ENCODE results near the gene AGAP1. TPM values are rescaled to one million over a fixed set of nuclear protein-coding genes. Genes with fewer than 3 reads are reported as not detected.

AGAP1 gene
- total RNA-seq, 4 donors from 2014 or later, result 7.2 to 19.6 (median 15.2) TPM

DNA sequence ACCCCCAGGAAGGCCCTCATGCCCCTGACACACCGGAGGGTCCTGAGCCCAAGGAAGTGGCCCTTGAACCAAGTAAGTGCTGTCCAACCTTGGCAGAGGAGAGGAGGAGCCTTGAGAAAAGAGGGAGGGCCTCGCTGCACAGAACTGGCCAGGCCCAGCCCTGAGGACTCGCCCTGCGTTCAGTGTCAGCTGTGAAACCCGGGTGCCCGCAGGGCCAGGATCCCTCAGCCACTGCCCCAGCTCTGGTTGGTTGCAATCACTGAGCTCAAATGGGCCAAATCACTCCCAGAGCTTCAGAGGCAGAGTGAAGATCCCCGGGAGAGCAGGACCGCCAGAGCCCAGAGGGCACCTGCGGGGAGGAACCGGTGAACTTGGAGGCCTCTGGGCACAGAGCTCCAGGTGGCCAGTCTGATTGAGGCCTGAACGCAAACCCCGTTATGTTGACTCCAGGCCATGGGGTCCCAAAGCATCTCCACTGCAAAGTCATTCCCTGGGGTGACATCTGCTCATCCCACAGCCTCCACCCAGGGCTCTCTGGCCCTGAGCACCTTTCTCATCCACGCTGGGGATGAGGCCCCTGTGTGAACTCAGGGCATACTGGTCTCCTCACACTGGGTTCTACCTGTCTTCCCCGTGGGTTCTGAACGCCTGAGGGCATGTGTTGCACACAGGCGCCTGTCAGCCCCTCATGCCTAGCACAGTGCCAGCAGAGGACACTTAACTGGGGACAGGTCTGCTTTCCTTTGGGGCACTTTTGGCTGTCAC, 662.4 kb downstream of the AGAP1 start:
- Histone ChIP-seq H3K36me3 (no peaks in the 10 kb centered on the region), H3K4me1 (peaks cover 0 to 8% (median 0%) of the 10 kb centered on the region in 3 donors), H3K9me3 (peaks cover 0 to 20% (median 6%) of the 10 kb centered on the region in 3 donors), H3K27ac (no peak overlapping the region), H3K27me3 (peaks cover 0 to 61% (median 10%) of the 10 kb centered on the region in 4 donors), H3K4me3 (no peak overlapping the region)
- TF ChIP-seq POLR2A (IDR thresholded peaks at IDR 0.05), result no peak
- TF ChIP-seq, protein P1, sequence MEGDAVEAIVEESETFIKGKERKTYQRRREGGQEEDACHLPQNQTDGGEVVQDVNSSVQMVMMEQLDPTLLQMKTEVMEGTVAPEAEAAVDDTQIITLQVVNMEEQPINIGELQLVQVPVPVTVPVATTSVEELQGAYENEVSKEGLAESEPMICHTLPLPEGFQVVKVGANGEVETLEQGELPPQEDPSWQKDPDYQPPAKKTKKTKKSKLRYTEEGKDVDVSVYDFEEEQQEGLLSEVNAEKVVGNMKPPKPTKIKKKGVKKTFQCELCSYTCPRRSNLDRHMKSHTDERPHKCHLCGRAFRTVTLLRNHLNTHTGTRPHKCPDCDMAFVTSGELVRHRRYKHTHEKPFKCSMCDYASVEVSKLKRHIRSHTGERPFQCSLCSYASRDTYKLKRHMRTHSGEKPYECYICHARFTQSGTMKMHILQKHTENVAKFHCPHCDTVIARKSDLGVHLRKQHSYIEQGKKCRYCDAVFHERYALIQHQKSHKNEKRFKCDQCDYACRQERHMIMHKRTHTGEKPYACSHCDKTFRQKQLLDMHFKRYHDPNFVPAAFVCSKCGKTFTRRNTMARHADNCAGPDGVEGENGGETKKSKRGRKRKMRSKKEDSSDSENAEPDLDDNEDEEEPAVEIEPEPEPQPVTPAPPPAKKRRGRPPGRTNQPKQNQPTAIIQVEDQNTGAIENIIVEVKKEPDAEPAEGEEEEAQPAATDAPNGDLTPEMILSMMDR (IDR thresholded peaks at IDR 0.05), result no peak
- WGBS, 2 donors, result 33 to 79% methylated on average over 1 to 4 of the region's 16 CpGs
- no peak for DNase-seq
- intact Hi-C loops (cut with DNase I), result no loop called here

DNA sequence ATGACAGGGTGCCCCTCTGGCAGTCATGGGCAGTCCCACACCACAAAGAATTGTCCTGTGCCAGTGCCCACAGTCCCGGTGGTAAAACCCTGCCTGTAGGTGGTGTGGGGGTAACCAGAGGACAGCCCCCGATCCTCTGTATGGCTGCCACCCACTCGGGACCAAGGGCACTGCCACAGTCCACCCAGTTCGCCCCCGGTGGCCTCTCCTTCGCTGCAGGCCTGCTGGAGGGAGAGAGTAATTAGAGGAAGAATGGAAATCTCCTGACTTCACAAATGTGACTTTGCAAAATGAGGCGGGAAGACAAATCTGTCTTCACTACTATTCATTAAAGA, 663.0 kb downstream of the AGAP1 start:
- H3K9me3 ChIP-seq, result peaks cover 0 to 15% (median 6%) of the 10 kb centered on the region in 3 donors
- TF ChIP-seq, protein P1 (IDR thresholded peaks at IDR 0.05), result no peak
- no peak for TF ChIP-seq POLR2A (IDR thresholded peaks at IDR 0.05)
- peaks cover 0 to 63% (median 13%) of the 10 kb centered on the region in 4 donors for H3K27me3 ChIP-seq
- H3K36me3 ChIP-seq, result no peaks in the 10 kb centered on the region
- intact Hi-C loops (cut with DNase I), result no loop called here
- WGBS, 2 donors, result 79 to 80% methylated on average over 3 to 6 of the region's 7 CpGs
- no peak overlapping the region for H3K4me3 ChIP-seq
- H3K4me1 ChIP-seq, result peaks cover 0 to 11% (median 0%) of the 10 kb centered on the region in 3 donors
- DNase-seq, result no peak
- H3K27ac ChIP-seq, result no peak overlapping the region

DNA sequence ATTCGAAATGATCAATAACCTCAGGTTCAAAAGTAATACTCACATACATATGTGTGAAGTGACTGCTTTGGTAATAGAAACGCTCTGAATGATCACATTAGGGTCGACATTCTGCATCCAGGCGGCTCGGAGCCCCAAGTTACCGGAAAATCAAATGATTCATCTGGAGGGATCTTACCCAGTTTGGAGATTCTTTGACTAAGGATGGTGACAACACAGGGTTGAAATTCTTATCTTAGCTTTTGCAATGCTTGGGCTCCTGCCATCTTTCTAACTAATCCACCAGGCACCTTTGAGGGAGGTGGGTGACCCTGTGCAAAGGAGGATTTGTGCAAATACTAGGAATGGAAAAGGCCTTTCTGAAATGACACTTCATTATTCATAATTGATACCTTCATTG, 663.5 kb downstream of the AGAP1 start:
- intact Hi-C loops (cut with DNase I), result no loop called here
- no peak overlapping the region for H3K27ac ChIP-seq
- H3K4me1 ChIP-seq, result peaks cover 0 to 16% (median 3%) of the 10 kb centered on the region in 3 donors
- no peaks in the 10 kb centered on the region for H3K36me3 ChIP-seq
- peaks cover 0 to 10% (median 3%) of the 10 kb centered on the region in 3 donors for H3K9me3 ChIP-seq
- WGBS, 2 donors, result 81 to 88% methylated on average over 6 of the region's 6 CpGs
- DNase-seq, result no peak
- H3K4me3 ChIP-seq, result no peak overlapping the region
- TF ChIP-seq, protein P1 (IDR thresholded peaks at IDR 0.05), result no peak
- TF ChIP-seq POLR2A (IDR thresholded peaks at IDR 0.05), result no peak
- H3K27me3 ChIP-seq, result peaks cover 0 to 66% (median 15%) of the 10 kb centered on the region in 4 donors

DNA sequence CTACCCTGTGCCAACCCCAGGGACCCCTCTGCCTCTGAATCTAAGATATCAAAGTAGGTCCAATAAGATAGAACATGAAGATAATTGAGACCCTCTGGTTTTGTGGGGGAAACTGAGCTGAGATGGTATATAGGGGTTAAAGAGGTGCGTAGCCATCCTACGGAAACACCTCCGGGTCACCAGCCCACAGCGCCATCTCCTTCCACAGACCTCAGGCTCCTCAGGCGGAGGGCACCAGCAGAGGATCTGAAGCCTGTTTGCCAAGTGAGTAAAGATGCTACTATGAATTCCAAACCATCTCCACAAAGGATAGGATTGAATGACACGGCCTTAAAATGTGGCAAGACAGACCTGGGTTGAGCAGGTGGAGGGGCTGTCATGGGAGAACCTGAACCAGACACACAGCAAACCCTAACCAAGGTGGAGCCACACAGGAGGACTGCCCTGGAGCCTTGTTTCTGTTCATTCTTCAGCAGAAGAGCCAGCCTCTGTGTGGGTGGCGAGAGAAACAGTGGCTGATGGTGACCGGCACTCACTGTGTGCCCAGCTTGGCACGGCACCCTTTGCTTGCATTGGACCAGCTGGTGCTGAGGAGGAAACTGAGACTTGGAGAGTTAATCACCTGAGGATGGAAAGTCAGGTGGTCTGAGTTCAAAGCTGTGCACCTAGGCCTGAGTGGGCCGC, 664.1 kb downstream of the AGAP1 start:
- Histone ChIP-seq H3K4me3 (no peak overlapping the region), H3K36me3 (no peaks in the 10 kb centered on the region), H3K27me3 (peaks cover 4 to 69% (median 18%) of the 10 kb centered on the region in 4 donors), H3K27ac (no peak overlapping the region), H3K4me1 (peaks cover 0 to 22% (median 4%) of the 10 kb centered on the region in 3 donors), H3K9me3 (peaks cover 0 to 6% (median 0%) of the 10 kb centered on the region in 3 donors)
- no peak for DNase-seq
- intact Hi-C loops (cut with DNase I), result no loop called here
- TF ChIP-seq, protein P1 (IDR thresholded peaks at IDR 0.05), result no peak
- no peak for TF ChIP-seq POLR2A (IDR thresholded peaks at IDR 0.05)
- 73 to 82% methylated on average over 7 to 8 of the region's 10 CpGs for WGBS, 2 donors
